ENCODE measurements around the gene ACOX1.

GRCh38 chr17:75917917-75918445 lies 61.0 kb downstream of the ACOX1 start:
- TF ChIP-seq CTCF (IDR thresholded peaks at IDR 0.05; ENCODE audit: low read depth, low read length, poor library complexity, severe bottlenecking) = no peak
- no peak for TF ChIP-seq EZH2phosphoT487 (IDR thresholded peaks at IDR 0.05; ENCODE audit: borderline replicate concordance, low read length)
